ENCODE measurements around the gene LPP.

DNA sequence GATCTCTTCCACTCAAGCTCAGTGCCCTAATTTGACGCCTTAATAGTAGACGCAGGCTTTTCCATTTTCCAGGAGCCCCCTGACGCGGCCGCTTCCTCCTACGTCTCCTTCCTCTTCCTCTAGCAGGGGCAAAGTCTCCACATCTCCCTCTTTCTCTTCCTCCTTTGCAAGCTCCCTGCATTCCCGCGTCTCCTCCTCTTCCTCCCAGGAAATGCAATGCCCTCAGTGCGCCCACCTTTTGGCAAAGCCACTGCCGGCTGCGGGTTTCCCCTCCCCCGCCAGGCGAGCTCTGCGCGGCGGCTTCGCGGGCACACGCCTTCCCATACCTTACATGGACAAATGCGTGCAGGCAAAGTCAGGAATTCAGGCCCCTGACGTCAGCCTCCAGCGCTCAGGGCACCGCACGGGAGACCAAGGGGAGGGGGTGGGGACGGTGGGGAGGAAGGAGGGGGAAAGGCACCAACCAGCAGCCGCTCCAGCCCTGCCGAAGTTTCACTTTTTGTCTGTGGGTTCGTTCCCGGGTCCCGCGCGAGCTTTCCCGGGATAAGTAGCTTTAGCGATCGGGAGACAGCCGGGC lies 432 bp upstream of the LPP start:
- TF ChIP-seq POLR2A (IDR thresholded peaks at IDR 0.05; ENCODE audit: low read depth, low read length) (peak; percentile 84), RFX5 (IDR thresholded peaks at IDR 0.05; ENCODE audit: low read depth, low read length) (no peak), MAZ (IDR thresholded peaks at IDR 0.05; ENCODE audit: borderline replicate concordance, low read depth, low read length) (peak; percentile 70; the same call in 1 of the 2 replicates), RAD21 (IDR thresholded peaks at IDR 0.05; ENCODE audit: low read length) (no peak), RCOR1 (IDR thresholded peaks at IDR 0.05; ENCODE audit: insufficient replicate concordance, low read length) (no peak), CEBPB (IDR thresholded peaks at IDR 0.05; ENCODE audit: low read depth, low read length) (no peak), MXI1 (IDR thresholded peaks at IDR 0.05; ENCODE audit: borderline replicate concordance, low read depth, low read length) (no peak), MAFK (IDR thresholded peaks at IDR 0.05; ENCODE audit: low read depth, low read length) (no peak), FOS (IDR thresholded peaks at IDR 0.05; ENCODE audit: low read depth, low read length) (no peak)
- TF ChIP-seq, protein P1, sequence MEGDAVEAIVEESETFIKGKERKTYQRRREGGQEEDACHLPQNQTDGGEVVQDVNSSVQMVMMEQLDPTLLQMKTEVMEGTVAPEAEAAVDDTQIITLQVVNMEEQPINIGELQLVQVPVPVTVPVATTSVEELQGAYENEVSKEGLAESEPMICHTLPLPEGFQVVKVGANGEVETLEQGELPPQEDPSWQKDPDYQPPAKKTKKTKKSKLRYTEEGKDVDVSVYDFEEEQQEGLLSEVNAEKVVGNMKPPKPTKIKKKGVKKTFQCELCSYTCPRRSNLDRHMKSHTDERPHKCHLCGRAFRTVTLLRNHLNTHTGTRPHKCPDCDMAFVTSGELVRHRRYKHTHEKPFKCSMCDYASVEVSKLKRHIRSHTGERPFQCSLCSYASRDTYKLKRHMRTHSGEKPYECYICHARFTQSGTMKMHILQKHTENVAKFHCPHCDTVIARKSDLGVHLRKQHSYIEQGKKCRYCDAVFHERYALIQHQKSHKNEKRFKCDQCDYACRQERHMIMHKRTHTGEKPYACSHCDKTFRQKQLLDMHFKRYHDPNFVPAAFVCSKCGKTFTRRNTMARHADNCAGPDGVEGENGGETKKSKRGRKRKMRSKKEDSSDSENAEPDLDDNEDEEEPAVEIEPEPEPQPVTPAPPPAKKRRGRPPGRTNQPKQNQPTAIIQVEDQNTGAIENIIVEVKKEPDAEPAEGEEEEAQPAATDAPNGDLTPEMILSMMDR (conservative IDR thresholded peaks at IDR 0.05; ENCODE audit: low read depth, low read length), result no peak
- TF ChIP-seq, protein P2, sequence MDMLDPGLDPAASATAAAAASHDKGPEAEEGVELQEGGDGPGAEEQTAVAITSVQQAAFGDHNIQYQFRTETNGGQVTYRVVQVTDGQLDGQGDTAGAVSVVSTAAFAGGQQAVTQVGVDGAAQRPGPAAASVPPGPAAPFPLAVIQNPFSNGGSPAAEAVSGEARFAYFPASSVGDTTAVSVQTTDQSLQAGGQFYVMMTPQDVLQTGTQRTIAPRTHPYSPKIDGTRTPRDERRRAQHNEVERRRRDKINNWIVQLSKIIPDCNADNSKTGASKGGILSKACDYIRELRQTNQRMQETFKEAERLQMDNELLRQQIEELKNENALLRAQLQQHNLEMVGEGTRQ (IDR thresholded peaks at IDR 0.05; ENCODE audit: low read depth, low read length), result no peak
